Activated CD4-positive, alpha-beta T cell treated with anti-CD3 and anti-CD28 coated beads for 24 hours (primary cell): ENCODE measurements around the gene SORCS2.

Source experiments
- DNase-seq, 2 donors: peaks; one replicate each; pipeline ENCODE4 v3.0.0-alpha.2; 2020; ENCODE audit warnings: low read depth in 2 of 2

SORCS2 gene

DNA sequence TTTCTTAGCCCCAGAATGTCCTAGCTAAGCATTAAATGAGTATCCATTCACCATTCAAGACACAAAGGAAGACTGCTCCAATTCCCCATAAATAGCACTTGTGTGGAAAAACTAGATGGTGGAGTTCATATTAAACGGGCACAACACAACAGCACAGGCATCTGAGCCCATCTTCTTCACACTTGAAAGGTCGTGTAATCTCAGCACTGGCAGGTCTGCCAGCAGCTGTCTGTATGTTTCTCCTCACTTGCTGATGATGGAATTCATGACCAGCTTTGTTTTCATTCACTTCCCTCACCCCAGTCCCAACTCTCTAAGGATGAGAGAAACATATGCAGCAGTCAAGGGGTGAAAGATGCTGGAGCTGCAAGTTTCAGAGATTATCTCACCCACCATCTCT lies 598.7 kb downstream of the SORCS2 start:
- no peak for DNase-seq
